ENCODE measurements around the gene PBX2. TPM values are rescaled to one million over a fixed set of nuclear protein-coding genes. Genes with fewer than 3 reads are reported as not detected.
"Not testable (repeated sequence)": the region's sequence is repeated elsewhere in the genome, so short reads cannot be mapped to it uniquely, and the experiment has no call there.

Gene PBX2
- total RNA-seq, 2 experiments from 2014 or later: 53.9 to 59.3 TPM

DNA sequence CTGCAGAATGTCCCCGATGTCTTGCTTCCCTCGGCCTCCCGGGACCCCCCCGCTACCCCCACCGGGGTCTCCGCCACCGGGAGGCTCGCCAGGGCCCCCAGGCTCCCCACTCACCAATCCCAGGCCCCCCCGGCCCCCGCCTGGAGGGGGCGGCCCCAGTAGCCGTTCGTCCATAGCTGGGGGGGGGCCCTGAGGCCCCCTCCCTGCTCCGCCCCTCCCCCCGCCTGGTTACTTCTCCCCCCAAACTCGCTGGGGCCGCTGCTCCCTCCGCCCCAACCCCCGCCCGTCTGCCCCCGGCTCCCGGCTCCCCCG lies 304 bp downstream of the PBX2 start:
- ChIA-PET POLR2A (interaction anchor here (0.8 to 1.9 kb wide), 2 partner anchors 11 to 61 kb away, joined by 3 to 16 read pairs; partner anchors contain the start of gene ATF6B), CTCF (interaction anchor here (1.4 kb wide), 1 partner anchor 71 kb away, joined by 5 read pairs; no protein-coding TSS in a partner anchor)

- ChIA-PET CTCF (no interaction called here), POLR2A (interaction anchor here (0.6 to 1.9 kb wide), 2 partner anchors 10 to 525 kb away, joined by 3 to 16 read pairs; no protein-coding TSS in a partner anchor)
These were observed 797 bp downstream of the PBX2 start for GRCh38 chr6:32189069-32189741.

DNA sequence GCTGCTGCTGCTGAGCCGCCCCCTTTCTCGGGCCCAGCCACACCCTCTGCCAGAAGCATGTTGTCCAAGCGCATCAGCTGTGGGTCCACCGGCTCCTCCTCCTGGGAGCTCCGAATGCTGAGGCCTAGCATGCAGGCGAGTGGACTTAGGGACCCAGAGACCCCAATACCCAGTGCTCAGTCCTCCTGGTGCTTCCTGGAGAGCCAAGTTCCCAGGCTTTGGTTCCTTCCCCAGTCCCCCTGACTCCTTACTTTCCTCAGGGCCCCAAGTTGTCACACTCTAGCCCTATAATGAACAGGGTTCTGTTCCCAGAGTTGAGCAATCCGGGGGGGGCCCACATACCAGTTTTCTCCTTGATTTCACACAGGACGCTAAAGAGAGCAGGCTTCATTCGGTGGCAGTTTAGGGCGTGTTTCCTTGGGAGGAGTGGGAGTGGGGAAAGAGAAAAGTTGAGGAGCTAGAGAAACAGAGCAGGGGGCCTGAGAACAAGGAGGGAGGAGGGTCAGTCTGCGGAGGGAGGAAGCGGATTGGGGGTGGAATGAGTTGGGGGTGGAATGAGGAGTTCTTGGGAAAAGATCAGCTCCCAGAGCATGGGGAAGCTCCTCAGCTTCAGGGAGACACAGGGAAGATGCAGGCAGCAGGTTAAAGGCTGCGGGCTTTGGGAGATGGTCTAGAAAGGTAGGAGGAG lies 1.5 kb downstream of the PBX2 start:
- POLR2A ChIA-PET: interaction anchor here (0.6 to 1.9 kb wide), 2 partner anchors 10 to 524 kb away, joined by 3 to 16 read pairs; no protein-coding TSS in a partner anchor

DNA sequence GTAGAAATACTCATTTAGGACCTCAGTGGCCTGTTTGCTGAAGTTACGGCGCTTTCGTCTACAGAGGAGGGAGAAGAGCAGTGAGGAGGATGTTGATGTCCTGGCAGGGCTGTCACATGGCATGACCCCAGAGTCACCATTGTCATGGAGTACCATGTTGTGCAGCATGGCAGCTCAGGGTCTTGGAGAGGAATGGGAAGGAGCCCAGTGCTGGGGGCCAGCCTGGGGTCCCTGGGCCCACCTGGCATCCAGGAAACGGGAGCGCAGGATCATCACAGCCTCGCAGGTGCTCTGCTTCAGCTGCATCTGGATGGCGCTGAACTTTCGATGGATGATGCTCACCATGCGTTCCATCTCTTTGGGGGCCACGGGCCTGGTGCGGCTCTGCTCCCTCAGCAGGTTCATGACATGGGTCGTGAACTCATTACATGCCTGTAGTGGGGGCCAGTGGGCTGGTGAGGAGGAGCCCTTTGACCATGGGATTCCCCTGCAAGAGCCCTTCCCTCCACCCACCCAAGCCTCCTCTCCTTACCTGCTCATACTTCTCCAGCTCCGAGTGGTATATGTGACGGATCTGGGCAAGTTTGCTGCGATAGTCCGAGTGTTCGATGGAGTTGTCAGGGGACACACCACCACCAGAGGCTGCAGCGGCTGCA lies 2.1 kb downstream of the PBX2 start:
- CTCF ChIA-PET: interaction anchor here (1.2 to 1.4 kb wide), 4 partner anchors 8 to 70 kb away, joined by 3 to 4 read pairs (median 4); partner anchors contain the start of genes AGPAT1 and RNF5
- POLR2A ChIA-PET: not testable (repeated sequence)

More for the DNA sequence above, 1.5 kb downstream of the PBX2 start:
- CTCF ChIA-PET: interaction anchor here (1.3 to 1.4 kb wide), 2 partner anchors 10 to 12 kb away, joined by 4 read pairs; partner anchors contain the start of genes AGPAT1 and RNF5

DNA sequence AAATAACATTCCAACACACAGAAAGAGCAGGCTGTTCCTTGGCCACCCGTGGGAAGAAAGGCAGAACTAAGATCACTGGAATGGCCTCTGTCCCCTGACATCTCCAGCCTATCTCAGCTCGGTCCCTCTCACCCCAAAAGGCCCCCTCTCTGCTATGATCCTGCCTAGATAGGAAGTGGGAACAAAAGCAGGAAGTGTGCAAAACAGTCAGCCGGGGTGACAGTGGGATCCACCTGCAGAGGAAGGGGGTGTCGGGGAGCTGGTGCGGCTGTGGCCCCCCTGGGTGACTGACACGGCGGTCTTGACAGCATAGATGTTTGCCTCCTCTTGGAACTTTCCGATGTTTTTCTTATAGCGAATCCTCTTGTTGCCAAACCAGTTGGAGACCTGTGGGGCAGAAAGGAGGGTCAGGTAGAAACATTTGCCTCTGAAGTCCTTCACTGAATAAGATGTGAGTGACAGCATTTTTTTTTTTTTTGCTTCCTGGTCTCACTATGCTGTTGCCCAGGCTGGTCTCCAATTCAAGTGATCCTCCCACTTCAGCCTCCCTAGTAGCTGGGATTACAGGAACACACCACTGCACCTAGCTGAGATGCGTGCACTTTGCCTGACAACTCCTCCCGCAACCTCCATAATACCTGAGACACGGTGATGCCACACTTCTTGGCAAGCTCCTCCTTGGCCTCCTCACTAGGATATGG lies 2.8 kb downstream of the PBX2 start:
- ChIA-PET CTCF (interaction anchor here (1.2 to 1.4 kb wide), 4 partner anchors 8 to 70 kb away, joined by 3 to 4 read pairs (median 4); partner anchors contain the start of genes AGPAT1 and RNF5), POLR2A (no interaction called here)

DNA sequence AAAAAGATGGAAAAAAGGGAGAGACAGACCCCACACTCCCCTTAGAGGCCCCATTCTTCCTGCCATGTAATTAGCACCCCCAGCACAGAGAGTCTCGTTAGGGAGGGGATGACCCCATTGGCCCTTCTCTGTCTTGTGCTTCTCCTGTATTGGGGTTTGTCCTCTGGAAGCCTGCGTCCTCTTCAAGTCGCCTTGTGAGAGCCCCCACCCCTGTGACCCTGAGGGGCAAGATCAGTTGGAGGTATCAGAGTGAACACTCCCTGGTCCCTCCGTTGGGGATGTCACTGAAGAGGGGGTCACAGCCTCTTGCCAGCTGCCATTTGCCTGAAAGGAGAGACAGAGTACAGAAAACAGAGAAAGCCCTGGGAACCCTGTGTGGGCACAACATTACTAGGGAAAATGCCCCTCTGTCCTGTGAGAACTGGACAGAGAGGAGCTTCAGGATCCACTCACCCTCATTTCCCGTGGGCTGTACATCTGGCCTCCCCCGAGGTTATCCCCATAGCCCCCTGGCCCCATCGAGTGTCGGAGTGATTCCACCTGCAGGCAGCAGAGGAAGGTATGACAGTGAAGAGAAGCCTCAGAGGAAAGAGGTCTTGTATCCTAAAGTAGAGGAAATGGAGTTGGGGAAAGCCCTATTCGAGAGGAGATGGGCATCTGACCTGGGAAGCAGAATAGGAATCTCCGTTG lies 3.7 kb downstream of the PBX2 start:
- POLR2A ChIA-PET: not testable (repeated sequence)
- CTCF ChIA-PET: interaction anchor here (1.2 to 1.4 kb wide), 2 partner anchors 9 to 69 kb away, joined by 3 read pairs; no protein-coding TSS in a partner anchor

DNA sequence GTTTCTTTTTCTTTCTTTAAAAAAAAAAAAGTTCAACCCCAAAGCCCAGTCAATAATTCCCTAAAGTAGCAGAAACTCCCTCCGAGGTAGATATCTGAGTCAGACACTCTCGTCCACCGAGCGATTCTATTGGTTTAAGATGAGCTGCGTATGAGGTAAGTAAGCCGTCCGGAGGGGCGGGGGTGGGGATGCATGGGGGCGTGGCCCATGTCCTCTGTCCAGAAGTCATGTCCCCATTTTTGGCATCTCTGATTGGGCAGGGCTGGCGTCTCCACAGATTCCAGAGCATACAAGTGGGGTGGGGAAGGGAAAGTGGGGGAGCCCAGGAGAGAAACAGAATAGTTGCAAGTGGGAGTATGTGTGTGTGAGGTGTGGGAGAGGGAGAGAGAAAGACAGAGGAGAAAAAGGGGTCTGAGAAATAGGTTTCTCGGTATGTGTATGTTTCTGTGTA lies 4.3 kb downstream of the PBX2 start:
- CTCF ChIA-PET: not testable (repeated sequence)
- POLR2A ChIA-PET: interaction anchor here (0.6 kb wide), 1 partner anchor 1588 kb away, joined by 6 read pairs; no protein-coding TSS in a partner anchor

DNA sequence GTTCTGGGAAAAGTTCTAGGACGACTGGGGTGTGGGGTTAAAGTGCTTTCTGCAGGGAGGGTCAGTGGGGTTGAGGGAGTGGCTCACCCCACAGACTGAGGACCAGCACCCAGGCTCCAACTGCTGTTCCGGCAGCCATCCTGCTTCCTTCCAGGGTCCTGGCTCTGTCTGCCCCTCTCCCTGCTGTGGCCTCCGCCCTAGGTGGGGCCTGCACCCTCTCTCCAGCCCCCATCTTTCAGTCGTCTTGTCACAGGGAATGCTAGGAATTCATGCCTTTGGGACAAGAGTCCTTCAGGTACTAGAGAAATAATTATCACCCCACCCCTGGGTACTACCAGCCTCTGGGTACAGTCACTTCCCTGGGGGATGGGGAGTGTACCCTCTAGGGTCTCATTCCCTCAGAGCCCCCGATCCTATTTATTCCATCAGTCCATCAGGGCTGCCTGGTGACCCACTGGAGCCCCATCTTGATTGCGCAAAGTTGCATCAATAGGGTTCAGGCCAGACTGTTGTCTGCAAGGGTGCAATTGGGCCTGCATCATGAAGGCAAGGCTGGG lies 5.8 kb downstream of the PBX2 start, which contains the start of gene AGER:
TSS of gene AGER (minus strand) at position 170 of the 557 bp plus-strand sequence. CDS start at position 139, 31 bp downstream.
- CTCF ChIA-PET: no interaction called here
- POLR2A ChIA-PET: no interaction called here

- CTCF ChIA-PET: no interaction called here
- POLR2A ChIA-PET: interaction anchor here (0.7 kb wide), 1 partner anchor 8 kb away, joined by 3 read pairs; no protein-coding TSS in a partner anchor
These were observed 6.4 kb downstream of the PBX2 start for GRCh38 chr6:32183483-32184083.

DNA sequence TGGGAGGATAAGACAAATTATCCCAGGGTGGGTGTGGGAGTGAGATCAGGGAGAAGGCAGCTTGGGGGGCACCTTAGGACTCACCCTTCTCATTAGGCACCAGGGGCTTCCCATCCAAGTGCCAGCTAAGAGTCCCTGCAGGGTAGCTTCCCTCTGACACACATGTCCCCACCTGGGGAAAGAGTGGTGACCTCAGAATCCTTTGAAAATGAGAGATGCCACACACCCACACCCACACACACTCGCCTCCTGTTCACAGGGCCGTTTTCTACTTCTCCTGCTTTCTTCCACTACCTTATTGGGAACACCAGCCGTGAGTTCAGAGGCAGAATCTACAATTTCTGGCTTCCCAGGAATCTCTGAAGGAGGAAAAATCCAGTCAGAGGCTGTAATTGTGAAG lies 7.0 kb downstream of the PBX2 start:
- CTCF ChIA-PET: interaction anchor here (1.3 kb wide), 1 partner anchor 12 kb away, joined by 5 read pairs; no protein-coding TSS in a partner anchor
- POLR2A ChIA-PET: interaction anchor here (0.7 kb wide), 1 partner anchor 9 kb away, joined by 3 read pairs; no protein-coding TSS in a partner anchor

DNA sequence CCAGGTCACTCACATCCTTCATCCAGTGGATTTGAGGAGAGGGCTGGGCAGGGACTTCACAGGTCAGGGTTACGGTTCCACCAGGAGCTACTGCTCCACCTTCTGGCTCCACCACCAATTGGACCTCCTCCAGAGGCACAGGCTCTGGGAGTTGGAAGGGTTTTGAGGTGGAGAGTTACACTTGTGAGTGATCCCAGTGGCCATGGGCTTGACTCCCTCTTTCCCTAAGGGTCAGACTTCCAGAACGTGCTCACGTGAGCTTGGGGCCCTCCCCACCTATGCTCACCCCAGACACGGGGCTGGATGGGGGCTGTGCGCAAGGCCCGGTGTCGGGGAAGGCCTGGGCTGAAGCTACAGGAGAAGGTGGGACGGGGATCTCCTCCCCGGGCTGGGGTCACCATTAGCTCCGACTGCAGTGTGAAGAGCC lies 7.4 kb downstream of the PBX2 start:
- ChIA-PET POLR2A (interaction anchor here (0.7 kb wide), 1 partner anchor 9 kb away, joined by 3 read pairs; no protein-coding TSS in a partner anchor), CTCF (interaction anchor here (1.3 kb wide), 1 partner anchor 12 kb away, joined by 5 read pairs; no protein-coding TSS in a partner anchor)

- POLR2A ChIA-PET: no interaction called here
- CTCF ChIA-PET: interaction anchor here (1.3 kb wide), 1 partner anchor 13 kb away, joined by 5 read pairs; no protein-coding TSS in a partner anchor
These were observed 8.0 kb downstream of the PBX2 start for GRCh38 chr6:32181915-32182529.

DNA sequence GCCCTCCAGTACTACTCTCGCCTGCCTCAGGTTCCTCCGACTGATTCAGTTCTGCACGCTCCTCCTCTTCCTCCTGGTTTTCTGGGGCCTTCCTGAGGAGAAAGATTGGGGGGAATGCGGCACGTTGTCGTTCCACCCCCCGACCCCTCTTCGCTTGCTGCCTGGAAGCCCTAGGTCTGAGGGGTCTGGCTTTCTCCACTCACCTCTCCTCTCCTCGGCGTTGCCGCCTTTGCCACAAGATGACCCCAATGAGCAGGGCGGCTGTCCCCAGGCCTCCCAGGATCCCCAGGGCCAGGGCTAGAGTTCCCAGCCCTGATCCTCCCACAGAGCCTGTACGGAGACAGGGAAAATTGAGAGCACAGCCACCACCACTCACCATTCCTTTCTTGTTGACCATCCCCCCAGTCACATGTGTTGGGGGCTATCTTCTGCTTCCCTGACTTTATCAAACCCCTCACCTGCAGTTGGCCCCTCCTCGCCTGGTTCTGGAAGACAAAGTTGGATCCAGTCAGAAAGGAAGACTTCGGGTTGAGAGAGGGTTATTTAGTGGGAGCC lies 8.8 kb downstream of the PBX2 start:
- ChIA-PET CTCF (no interaction called here), POLR2A (no interaction called here)

- ChIA-PET POLR2A (interaction anchor here (0.7 to 1.2 kb wide), 2 partner anchors 16 to 51 kb away, joined by 4 to 11 read pairs; no protein-coding TSS in a partner anchor), CTCF (interaction anchor here (1.3 to 1.5 kb wide), 2 partner anchors 13 to 16 kb away, joined by 6 to 7 read pairs; partner anchors contain the start of gene GPSM3)
These were observed 10.1 kb downstream of the PBX2 start for GRCh38 chr6:32179766-32180405.

DNA sequence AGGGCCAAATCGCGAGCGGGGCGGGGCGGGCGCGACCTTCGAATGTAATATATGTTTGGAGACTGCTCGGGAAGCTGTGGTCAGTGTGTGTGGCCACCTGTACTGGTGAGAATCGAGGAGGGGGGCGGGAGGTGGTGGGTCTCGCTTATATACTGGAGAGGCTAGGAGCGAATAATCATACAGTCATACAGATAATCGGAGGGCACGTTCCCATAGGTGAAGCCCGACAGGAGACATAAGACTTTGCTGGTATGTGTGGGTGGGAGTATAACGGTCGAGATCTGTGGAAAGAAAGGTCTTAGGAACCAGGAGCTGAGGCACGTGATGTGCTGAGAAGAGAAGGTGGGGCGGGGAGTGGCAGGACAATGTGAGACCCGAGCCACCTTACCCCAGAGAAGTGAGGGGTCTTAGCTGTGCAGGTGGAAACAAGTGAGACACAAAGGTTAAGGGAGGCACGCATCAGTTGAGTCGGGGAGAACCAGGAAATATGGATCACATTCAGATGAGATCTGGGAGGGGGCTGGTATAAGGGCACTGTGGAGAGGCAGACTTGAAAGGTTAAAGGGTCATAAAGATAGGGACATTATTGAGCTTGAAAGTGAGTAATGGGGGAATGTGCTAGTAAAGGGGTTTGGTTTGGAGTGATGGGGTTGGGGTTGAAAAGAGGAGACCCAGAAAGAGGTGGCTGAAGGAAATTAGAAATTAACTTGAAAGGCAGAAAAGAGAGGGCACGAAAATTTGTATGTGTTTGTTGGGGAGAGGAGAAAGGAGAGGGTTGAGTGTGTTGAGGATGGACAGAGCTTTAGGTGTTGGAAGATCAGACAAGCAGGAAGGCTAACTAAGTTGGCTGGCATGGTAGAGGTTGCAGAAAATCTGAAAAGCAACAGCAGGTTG lies 11.2 kb downstream of the PBX2 start:
- CTCF ChIA-PET: interaction anchor here (0.7 to 1.5 kb wide), 4 partner anchors 9 to 67 kb away, joined by 4 to 7 read pairs (median 5); partner anchors contain the start of gene GPSM3
- POLR2A ChIA-PET: interaction anchor here (0.5 to 1.2 kb wide), 5 partner anchors 11 to 167 kb away, joined by 3 to 16 read pairs (median 7); partner anchors contain the start of genes GPSM3 and PBX2
